Activated T-helper 1 cell treated with anti-CD3 and anti-CD28 coated beads, Interleukin-12 subunit alpha, Interleukin-12 subunit beta, Interleukin-2, Interleukin-4 antibody, amounts not matched to agents 30 ng/mL and 10 ng/mL and 1 ng/mL, durations not matched to agents 14 hours and 24 hours and 36 hours (primary cell): Measurements from ENCODE around the gene SLC41A3. TPM values are rescaled to one million over a fixed set of nuclear protein-coding genes. Genes with fewer than 3 reads are reported as not detected.
"Not testable (repeated sequence)": the region's sequence is repeated elsewhere in the genome, so short reads cannot be mapped to it uniquely, and the experiment has no call there.

Experiments
- DNase-seq: peaks from one replicate; pipeline ENCODE4 v3.0.0; 2021; ENCODE audit warnings: low spot score
- H3K27ac Mint-ChIP-seq: one replicate; pipeline ENCODE4 v1.8.0; 2021; ENCODE audit warnings: mild to moderate bottlenecking, mixed read lengths
- H3K27me3 Mint-ChIP-seq: one replicate; pipeline ENCODE4 v1.8.0; 2022; ENCODE audit warnings: mild to moderate bottlenecking, moderate library complexity, mixed read lengths; ENCODE audit not compliant: insufficient read depth
- H3K36me3 Mint-ChIP-seq: one replicate; pipeline ENCODE4 v1.8.0; 2021; ENCODE audit warnings: low read depth, mixed read lengths
- H3K4me1 Mint-ChIP-seq: one replicate; pipeline ENCODE4 v1.8.0; 2021; ENCODE audit warnings: low read depth, mixed read lengths
- H3K4me3 Mint-ChIP-seq: one replicate; pipeline ENCODE4 v1.8.0; 2021; ENCODE audit warnings: mild to moderate bottlenecking, moderate library complexity, mixed read lengths
- H3K9me3 Mint-ChIP-seq: one replicate; pipeline ENCODE4 v1.8.0; 2021; ENCODE audit warnings: mixed read lengths
- intact Hi-C: fragments of 100-400 bp; cut with micrococcal nuclease; formaldehyde crosslinking; loops from one replicate; pipeline ENCODE4 v1.15.1; 2024
- total RNA-seq: library from RNA; stranded (reverse); gene quantifications from 2 replicates; pipeline ENCODE4 v1.2.3, GENCODE V29; 2022

SLC41A3 gene
- total RNA-seq, 1 donor from 2014 or later: 23.4 TPM

DNA sequence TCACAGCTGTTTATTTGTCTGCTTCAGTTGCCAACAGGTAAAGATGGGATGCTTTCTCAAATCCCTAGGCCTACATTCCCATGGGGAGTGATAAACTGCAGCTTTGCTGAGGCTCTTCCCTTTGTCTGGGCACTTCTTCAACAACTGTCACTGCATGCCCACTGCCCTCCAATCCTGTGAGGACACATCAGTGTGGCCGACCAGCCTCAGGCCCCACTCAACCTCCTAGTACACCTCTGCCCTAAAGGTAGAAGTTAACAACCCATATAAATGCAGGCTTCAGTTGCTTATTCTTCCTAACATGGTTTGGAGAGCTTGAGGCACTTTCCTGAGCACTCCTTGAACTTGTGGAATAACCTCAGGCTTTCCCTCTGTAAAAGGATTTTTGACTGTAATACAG lies 65.4 kb downstream of the SLC41A3 start:
- no peaks in the 10 kb centered on the region for H3K27me3 Mint-ChIP-seq
- H3K36me3 Mint-ChIP-seq: no peaks in the 10 kb centered on the region
- H3K4me1 Mint-ChIP-seq: no peaks in the 10 kb centered on the region
- no peak for DNase-seq
- H3K4me3 Mint-ChIP-seq: no peak overlapping the region
- no peak overlapping the region for H3K27ac Mint-ChIP-seq
- intact Hi-C loops: no loop called here
- no peaks in the 10 kb centered on the region for H3K9me3 Mint-ChIP-seq

GRCh38 chr3:126017362-126017761 lies 66.6 kb downstream of the SLC41A3 start:
- intact Hi-C loops: no loop called here
- H3K36me3 Mint-ChIP-seq: no peaks in the 10 kb centered on the region
- no peaks in the 10 kb centered on the region for H3K9me3 Mint-ChIP-seq
- H3K4me1 Mint-ChIP-seq: no peaks in the 10 kb centered on the region
- no peak for DNase-seq
- H3K27ac Mint-ChIP-seq: no peak overlapping the region
- no peak overlapping the region for H3K4me3 Mint-ChIP-seq
- no peaks in the 10 kb centered on the region for H3K27me3 Mint-ChIP-seq

GRCh38 chr3:126016616-126017015 lies 67.3 kb downstream of the SLC41A3 start:
- Mint-ChIP-seq H3K27me3 (no peaks in the 10 kb centered on the region), H3K27ac (no peak overlapping the region)

GRCh38 chr3:126015075-126015474 lies 68.8 kb downstream of the SLC41A3 start:
- H3K4me1 Mint-ChIP-seq: no peaks in the 10 kb centered on the region
- no peak for DNase-seq
- no peaks in the 10 kb centered on the region for H3K9me3 Mint-ChIP-seq
- intact Hi-C loops: no loop called here
- no peaks in the 10 kb centered on the region for H3K36me3 Mint-ChIP-seq
- no peak overlapping the region for H3K27ac Mint-ChIP-seq
- no peak overlapping the region for H3K4me3 Mint-ChIP-seq
- no peaks in the 10 kb centered on the region for H3K27me3 Mint-ChIP-seq

More at GRCh38 chr3:126016616-126017015, 67.3 kb downstream of the SLC41A3 start:
- H3K9me3 Mint-ChIP-seq: no peaks in the 10 kb centered on the region
- H3K36me3 Mint-ChIP-seq: no peaks in the 10 kb centered on the region
- intact Hi-C loops: no loop called here
- H3K4me3 Mint-ChIP-seq: no peak overlapping the region
- DNase-seq: no peak
- no peaks in the 10 kb centered on the region for H3K4me1 Mint-ChIP-seq

DNA sequence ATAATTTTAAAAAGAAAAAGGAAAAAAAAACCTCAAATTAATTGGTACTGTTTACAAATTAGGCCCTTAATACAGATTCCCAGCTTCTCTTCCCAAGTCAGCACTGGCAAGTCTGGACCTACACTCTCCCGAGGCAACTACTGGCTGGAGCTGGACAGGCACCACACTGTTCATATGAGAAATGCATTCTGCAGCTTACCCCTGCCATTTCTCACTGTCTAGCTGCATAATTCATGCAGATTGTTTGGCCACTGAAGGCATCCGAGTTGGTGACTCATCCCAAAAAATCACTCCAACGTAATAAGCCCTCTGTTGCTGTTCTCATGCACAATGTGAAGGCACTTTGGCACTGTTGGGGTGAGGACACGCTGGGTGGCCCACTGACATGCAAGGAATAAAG lies 69.7 kb downstream of the SLC41A3 start:
- no peaks in the 10 kb centered on the region for H3K27me3 Mint-ChIP-seq
- no peaks in the 10 kb centered on the region for H3K36me3 Mint-ChIP-seq
- H3K4me3 Mint-ChIP-seq: no peak overlapping the region
- H3K9me3 Mint-ChIP-seq: no peaks in the 10 kb centered on the region
- no peaks in the 10 kb centered on the region for H3K4me1 Mint-ChIP-seq
- no peak for DNase-seq
- intact Hi-C loops: no loop called here
- H3K27ac Mint-ChIP-seq: no peak overlapping the region

- no peaks in the 10 kb centered on the region for H3K36me3 Mint-ChIP-seq
- no peaks in the 10 kb centered on the region for H3K9me3 Mint-ChIP-seq
- intact Hi-C loops: no loop called here
- no peaks in the 10 kb centered on the region for H3K4me1 Mint-ChIP-seq
- H3K27ac Mint-ChIP-seq: no peak overlapping the region
- H3K4me3 Mint-ChIP-seq: no peak overlapping the region
- DNase-seq: no peak
- no peaks in the 10 kb centered on the region for H3K27me3 Mint-ChIP-seq
Observed at GRCh38 chr3:126013751-126014156, 70.2 kb downstream of the SLC41A3 start.

DNA sequence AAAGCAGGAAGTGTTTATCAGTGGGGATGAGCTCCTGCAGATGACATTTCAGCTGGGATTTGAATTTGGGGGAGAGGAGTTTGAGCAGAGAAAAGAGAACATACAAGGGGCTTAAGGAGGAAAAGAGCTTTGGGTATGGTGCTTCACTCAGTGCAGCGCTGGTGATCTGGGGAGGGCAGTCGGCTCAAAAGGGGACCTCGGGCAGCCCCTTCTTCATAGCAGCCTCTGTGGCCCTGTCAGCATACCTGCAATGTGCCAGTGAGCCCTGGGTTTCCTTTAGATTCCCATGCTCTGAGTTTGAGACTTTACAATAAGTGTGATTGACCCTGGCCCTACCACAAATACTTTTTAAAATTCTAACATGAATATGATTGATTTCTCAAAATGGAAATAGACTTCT lies 74.7 kb downstream of the SLC41A3 start:
- Mint-ChIP-seq H3K4me1 (no peaks in the 10 kb centered on the region), H3K27ac (no peak overlapping the region), H3K9me3 (no peaks in the 10 kb centered on the region), H3K36me3 (peaks cover 2% of the 10 kb centered on the region), H3K4me3 (no peak overlapping the region), H3K27me3 (no peaks in the 10 kb centered on the region)
- intact Hi-C loops: no loop called here
- no peak for DNase-seq

DNA sequence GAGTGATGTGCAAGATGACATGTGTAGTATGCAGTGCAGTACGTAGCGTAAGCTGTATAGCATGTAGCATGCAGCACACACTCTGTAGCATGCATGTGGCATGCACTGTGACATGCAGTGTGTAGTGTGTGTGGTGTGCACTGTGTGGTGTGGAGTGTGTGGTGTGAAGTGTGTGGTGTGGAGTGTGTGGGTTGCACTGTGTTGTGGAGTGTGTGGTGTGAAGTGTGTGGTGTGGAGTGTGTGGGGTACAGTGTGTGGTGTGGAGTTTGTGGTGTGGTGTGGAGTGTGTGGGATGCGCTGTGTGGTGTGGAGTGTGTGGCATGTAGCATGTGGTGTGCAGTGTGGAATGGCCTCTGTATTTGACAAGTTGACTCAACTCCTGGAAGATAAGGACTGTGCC lies 75.7 kb downstream of the SLC41A3 start:
- Mint-ChIP-seq H3K9me3 (no peaks in the 10 kb centered on the region), H3K36me3 (peaks cover 2% of the 10 kb centered on the region), H3K4me1 (no peaks in the 10 kb centered on the region), H3K4me3 (no peak overlapping the region), H3K27ac (no peak overlapping the region), H3K27me3 (no peaks in the 10 kb centered on the region)
- DNase-seq: no peak
- intact Hi-C loops: no loop called here

DNA sequence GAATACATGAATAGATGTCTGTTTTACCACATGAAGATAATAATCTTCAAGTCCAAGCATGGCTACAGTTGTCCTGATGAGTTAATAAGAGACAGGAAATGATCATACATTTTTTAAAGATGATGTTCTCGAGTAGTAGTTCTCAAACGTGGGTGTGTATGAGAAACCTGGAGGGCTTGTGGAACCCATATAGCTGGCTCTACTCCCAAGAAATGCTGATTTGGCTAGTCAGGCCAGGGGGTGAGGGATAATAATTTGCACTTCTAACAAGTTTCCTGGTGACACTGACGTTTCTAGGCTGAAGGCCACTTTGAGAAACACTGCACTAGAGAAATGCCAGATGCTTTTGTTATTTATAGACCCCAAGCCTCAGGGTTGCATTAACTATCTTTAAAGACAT lies 78.0 kb downstream of the SLC41A3 start:
- peaks cover 2% of the 10 kb centered on the region for H3K27me3 Mint-ChIP-seq
- H3K4me1 Mint-ChIP-seq: no peaks in the 10 kb centered on the region
- intact Hi-C loops: no loop called here
- H3K4me3 Mint-ChIP-seq: no peak overlapping the region
- no peak overlapping the region for H3K27ac Mint-ChIP-seq
- no peaks in the 10 kb centered on the region for H3K9me3 Mint-ChIP-seq
- H3K36me3 Mint-ChIP-seq: peaks cover 2% of the 10 kb centered on the region
- DNase-seq: no peak

DNA sequence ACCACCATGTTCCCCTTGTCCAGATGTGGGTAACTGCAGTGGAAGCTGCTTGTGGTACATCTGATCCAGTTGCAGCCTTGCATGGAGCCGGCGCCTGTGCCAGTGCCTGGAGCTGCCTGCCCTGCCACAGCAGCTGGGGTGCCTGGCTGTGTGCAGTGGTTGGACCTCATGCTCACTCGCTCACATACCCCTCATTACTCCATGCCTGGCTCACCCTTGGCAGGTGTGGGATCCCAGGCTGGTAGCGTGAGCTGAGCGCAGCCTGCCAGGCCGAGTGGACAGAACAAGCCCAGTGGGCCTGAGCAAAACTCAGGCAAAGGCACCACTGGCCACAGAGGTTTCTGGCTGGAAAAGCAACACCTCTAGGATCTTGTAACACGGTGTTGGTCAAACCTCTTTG lies 79.2 kb downstream of the SLC41A3 start:
- peaks cover 2% of the 10 kb centered on the region for H3K36me3 Mint-ChIP-seq
- no peak overlapping the region for H3K4me3 Mint-ChIP-seq
- no peak overlapping the region for H3K27ac Mint-ChIP-seq
- no peaks in the 10 kb centered on the region for H3K9me3 Mint-ChIP-seq
- no peak for DNase-seq
- no peaks in the 10 kb centered on the region for H3K4me1 Mint-ChIP-seq
- intact Hi-C loops: no loop called here
- H3K27me3 Mint-ChIP-seq: peaks cover 2% of the 10 kb centered on the region

DNA sequence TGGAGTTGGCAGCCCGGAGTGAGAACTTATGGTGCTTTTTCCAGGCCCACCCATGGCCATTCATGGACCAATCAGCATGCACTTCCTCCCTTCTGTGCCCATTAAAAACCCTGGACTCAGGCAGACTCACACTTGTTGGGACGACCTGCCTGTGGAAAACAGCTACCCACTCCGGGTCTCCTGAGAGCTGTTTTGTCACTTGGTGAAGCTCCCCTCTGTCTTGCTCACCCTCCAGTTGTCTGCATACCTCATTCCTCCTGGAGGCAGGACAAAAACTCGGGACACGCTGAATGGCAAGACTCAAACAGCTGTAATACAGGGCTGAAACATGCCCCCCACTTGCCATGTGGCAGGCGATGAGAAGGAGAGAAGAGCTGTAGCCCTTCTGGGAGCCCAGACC lies 79.7 kb downstream of the SLC41A3 start:
- Mint-ChIP-seq H3K36me3 (peaks cover 2% of the 10 kb centered on the region), H3K4me1 (no peaks in the 10 kb centered on the region), H3K27ac (no peak overlapping the region), H3K27me3 (peaks cover 2% of the 10 kb centered on the region), H3K4me3 (no peak overlapping the region), H3K9me3 (peaks cover 4% of the 10 kb centered on the region)
- intact Hi-C loops: no loop called here
- no peak for DNase-seq

DNA sequence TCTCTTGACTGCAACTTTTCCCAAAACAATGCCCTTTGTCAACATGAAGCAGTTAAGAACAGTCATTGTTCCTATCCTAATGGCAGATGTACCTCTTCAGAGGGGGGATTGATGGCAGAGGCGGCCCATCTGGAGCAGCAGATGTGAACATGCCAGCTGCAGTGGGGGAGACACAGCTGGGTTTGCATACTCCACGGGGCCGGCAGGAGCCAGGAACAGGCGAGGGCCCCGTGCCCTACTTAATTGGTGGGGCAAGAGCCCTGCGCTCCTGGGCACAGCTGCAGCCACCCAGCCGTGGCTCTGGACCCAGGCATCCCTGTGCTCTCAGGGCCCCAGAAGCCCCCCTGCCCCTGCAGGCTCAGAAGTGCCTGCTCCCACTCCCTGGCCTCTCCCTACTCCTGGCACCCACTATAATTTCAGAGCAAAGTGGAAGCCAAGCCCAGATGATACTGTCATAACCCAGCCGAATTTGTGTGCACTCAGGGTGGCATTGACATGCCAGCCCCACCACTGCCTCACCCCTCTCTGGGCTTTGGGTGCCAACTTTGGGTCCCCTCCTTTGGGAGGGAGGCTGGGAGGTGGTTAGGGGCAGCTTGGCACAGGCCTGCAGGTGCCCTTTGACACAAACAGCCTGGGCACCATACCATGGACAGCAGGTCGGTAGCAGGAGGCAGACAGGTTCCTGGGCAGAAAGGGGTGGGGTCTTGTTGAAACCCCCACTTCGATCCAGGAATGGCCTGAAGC lies 80.3 kb downstream of the SLC41A3 start:
- peaks cover 2% of the 10 kb centered on the region for H3K27me3 Mint-ChIP-seq
- H3K4me3 Mint-ChIP-seq: no peak overlapping the region
- peaks cover 10% of the 10 kb centered on the region for H3K9me3 Mint-ChIP-seq
- H3K27ac Mint-ChIP-seq: no peak overlapping the region
- peaks cover 2% of the 10 kb centered on the region for H3K36me3 Mint-ChIP-seq
- no peaks in the 10 kb centered on the region for H3K4me1 Mint-ChIP-seq
- intact Hi-C loops: no loop called here
- DNase-seq: no peak

DNA sequence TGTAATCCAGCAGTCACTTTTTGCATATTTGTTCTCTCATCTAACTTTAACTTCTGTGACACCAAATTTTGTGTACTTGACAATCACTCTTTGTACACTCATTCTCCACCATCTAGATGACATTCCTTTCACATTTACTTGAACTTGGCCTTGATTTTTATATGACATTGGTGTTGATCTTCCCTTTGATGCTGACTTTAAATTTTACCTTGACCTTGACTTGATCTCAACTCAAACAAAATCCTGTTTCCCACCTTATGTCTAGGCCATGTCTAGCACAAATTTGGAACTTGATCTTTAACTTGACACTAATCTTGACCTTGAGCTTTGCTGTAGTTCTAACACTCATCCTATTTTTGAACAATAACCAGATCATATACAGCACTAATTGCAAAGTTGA lies 81.7 kb downstream of the SLC41A3 start:
- DNase-seq: no peak
- H3K27ac Mint-ChIP-seq: no peak overlapping the region
- intact Hi-C loops: no loop called here
- peaks cover 18% of the 10 kb centered on the region for H3K9me3 Mint-ChIP-seq
- H3K36me3 Mint-ChIP-seq: no peaks in the 10 kb centered on the region
- no peak overlapping the region for H3K4me3 Mint-ChIP-seq
- peaks cover 6% of the 10 kb centered on the region for H3K27me3 Mint-ChIP-seq
- H3K4me1 Mint-ChIP-seq: no peaks in the 10 kb centered on the region

DNA sequence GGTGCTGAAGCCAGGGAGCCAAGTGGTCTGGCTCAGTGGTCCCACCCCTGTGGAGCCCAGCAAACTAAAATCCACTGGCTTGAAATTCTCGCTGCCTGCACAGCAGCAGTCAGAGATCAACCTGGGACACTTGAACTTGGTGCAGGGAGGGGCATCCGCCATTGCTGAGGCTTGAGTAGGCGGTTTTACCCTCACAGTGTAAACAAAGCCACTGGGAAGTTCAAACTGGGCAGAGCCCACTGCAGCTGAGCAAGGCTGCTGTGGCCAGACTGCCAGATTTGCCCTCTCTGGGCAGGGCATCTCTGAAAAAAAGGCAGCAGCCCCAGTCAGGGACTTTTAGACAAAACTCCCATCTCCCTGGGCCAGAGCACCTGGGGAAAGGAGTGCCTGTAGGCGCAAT lies 87.2 kb downstream of the SLC41A3 start:
- Mint-ChIP-seq H3K9me3 (peaks cover 18% of the 10 kb centered on the region), H3K27me3 (peaks cover 13% of the 10 kb centered on the region)
- intact Hi-C loops: loop anchor here (10.0 kb wide), 1 partner anchor 708 kb away; the partner anchor contains the start of gene CHCHD6
- not testable (repeated sequence) for H3K4me3 Mint-ChIP-seq, H3K4me1 Mint-ChIP-seq, DNase-seq, H3K27ac Mint-ChIP-seq, H3K36me3 Mint-ChIP-seq
